ENCODE data around the gene OLFM4. TPM values are rescaled to one million over a fixed set of nuclear protein-coding genes. Genes with fewer than 3 reads are reported as not detected.

OLFM4 gene
- total RNA-seq, 4 donors from 2014 or later = 0.29 to 0.83 TPM; not detected in 2

DNA sequence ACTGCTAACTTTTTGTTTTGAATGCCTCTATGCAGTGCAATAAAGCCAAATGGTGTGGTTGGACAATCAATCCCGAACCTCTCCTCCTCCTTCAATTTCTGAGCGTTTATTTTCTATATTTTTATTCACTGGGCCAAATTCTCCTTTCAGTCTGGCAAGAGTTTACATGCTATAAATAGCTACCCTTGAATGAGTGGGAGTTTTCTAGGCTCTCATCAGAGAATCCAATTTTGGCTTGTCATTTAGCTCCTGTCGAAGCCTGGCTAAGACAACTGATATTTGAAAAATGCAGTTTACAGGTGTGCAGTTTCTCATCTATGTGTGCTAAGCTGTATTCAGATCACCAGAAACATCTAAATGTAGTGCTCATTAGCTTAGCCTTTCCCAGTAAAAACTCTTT is 61.8 kb downstream of the OLFM4 start:
- WGBS = 43% methylated on average over 3 of the region's 3 CpGs

GRCh38 chr13:53092931-53093330 is 64.3 kb downstream of the OLFM4 start:
- Histone ChIP-seq H3K27ac (no peak overlapping the region), H3K36me3 (no peaks in the 10 kb centered on the region), H3K4me1 (no peaks in the 10 kb centered on the region), H3K27me3 (no peaks in the 10 kb centered on the region), H3K9me3 (no peaks in the 10 kb centered on the region), H3K4me3 (no peak overlapping the region)
- TF ChIP-seq EP300 (IDR thresholded peaks at IDR 0.05) = no peak
- TF ChIP-seq POLR2AphosphoS5 (IDR thresholded peaks at IDR 0.05) = no peak
- no peak for TF ChIP-seq CTCF (IDR thresholded peaks at IDR 0.05)
- TF ChIP-seq POLR2A (IDR thresholded peaks at IDR 0.05) = no peak
- no peak for DNase-seq (ENCODE audit: low spot score in 2 of 2)
- WGBS = 79% methylated on average over 2 of the region's 2 CpGs

More for the DNA sequence above, 61.8 kb downstream of the OLFM4 start:
- no peaks in the 10 kb centered on the region for H3K27me3 ChIP-seq
- no peaks in the 10 kb centered on the region for H3K4me1 ChIP-seq
- DNase-seq (ENCODE audit: low spot score in 2 of 2) = no peak
- no peak overlapping the region for H3K27ac ChIP-seq
- H3K36me3 ChIP-seq = no peaks in the 10 kb centered on the region
- H3K9me3 ChIP-seq = no peaks in the 10 kb centered on the region
- TF ChIP-seq POLR2A (IDR thresholded peaks at IDR 0.05) (no peak), CTCF (IDR thresholded peaks at IDR 0.05) (no peak), POLR2AphosphoS5 (IDR thresholded peaks at IDR 0.05) (no peak), EP300 (IDR thresholded peaks at IDR 0.05) (no peak)
- H3K4me3 ChIP-seq = no peak overlapping the region

GRCh38 chr13:53098455-53098854 is 69.8 kb downstream of the OLFM4 start:
- Histone ChIP-seq H3K4me3 (no peak overlapping the region), H3K36me3 (no peaks in the 10 kb centered on the region), H3K4me1 (no peaks in the 10 kb centered on the region), H3K27me3 (no peaks in the 10 kb centered on the region), H3K27ac (no peak overlapping the region), H3K9me3 (no peaks in the 10 kb centered on the region)
- DNase-seq (ENCODE audit: low spot score in 2 of 2) = no peak
- no peak for TF ChIP-seq POLR2A (IDR thresholded peaks at IDR 0.05)
- TF ChIP-seq POLR2AphosphoS5 (IDR thresholded peaks at IDR 0.05) = no peak
- no peak for TF ChIP-seq EP300 (IDR thresholded peaks at IDR 0.05)
- no peak for TF ChIP-seq CTCF (IDR thresholded peaks at IDR 0.05)

GRCh38 chr13:53100394-53101063 is 71.9 kb downstream of the OLFM4 start:
- H3K9me3 ChIP-seq = no peaks in the 10 kb centered on the region

More at GRCh38 chr13:53100394-53101063, 71.9 kb downstream of the OLFM4 start:
- Histone ChIP-seq H3K4me1 (no peaks in the 10 kb centered on the region), H3K27ac (no peak overlapping the region), H3K4me3 (no peak overlapping the region), H3K36me3 (no peaks in the 10 kb centered on the region), H3K27me3 (no peaks in the 10 kb centered on the region)
- WGBS = 86% methylated on average over 1 of the region's 1 CpG
- no peak for DNase-seq (ENCODE audit: low spot score in 2 of 2)
- TF ChIP-seq POLR2AphosphoS5 (IDR thresholded peaks at IDR 0.05) (no peak), POLR2A (IDR thresholded peaks at IDR 0.05) (no peak), EP300 (IDR thresholded peaks at IDR 0.05) (no peak), CTCF (IDR thresholded peaks at IDR 0.05) (no peak)

Other genes with a start within 250 kb of the OLFM4 start
- gene PCDH8, start 180.2 kb upstream of the OLFM4 start, total RNA-seq = 1 to 10 TPM in 1 of 4 donors, under 1 TPM in 2, not detected in 1; 0.30 to 1.3 (median 0.55) TPM